C4-2B (cell line): ENCODE measurements around the gene LRCH1.

Source experiments
- H3K27ac ChIP-seq: fragments of 450-650 bp; 2 replicates; pipeline ENCODE4 v1.5.1; 2017
- ZFX ChIP-seq: fragments of 450-650 bp; IDR thresholded peaks from 2 replicates; pipeline ENCODE4 v1.6.1; 2017
- TF ChIP-seq, protein P1 (sequence below): fragments of 450-650 bp; conservative IDR thresholded peaks from 2 replicates; pipeline ENCODE4 v1.5.1; 2017; ENCODE audit warnings: mild to moderate bottlenecking

LRCH1 gene

DNA sequence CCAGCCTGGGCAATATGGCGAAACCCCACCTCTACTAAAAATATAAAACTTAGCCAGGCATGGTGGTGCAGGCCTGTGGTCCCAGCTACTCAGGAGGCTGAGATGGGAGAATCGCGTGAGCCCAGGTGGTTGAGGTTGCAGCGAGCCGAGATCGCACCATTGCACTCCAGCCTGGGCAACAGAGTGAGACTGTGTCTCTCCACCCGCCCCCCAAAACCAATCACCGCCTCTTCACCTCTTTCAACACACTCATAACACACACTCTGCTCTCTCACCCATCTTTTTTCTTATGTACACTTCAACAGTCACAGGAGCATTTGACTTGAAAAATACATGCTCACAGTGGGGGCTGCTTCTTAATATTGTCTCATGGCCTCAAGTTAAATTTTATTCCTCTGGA is 167.2 kb downstream of the LRCH1 start:
- TF ChIP-seq, protein P1, sequence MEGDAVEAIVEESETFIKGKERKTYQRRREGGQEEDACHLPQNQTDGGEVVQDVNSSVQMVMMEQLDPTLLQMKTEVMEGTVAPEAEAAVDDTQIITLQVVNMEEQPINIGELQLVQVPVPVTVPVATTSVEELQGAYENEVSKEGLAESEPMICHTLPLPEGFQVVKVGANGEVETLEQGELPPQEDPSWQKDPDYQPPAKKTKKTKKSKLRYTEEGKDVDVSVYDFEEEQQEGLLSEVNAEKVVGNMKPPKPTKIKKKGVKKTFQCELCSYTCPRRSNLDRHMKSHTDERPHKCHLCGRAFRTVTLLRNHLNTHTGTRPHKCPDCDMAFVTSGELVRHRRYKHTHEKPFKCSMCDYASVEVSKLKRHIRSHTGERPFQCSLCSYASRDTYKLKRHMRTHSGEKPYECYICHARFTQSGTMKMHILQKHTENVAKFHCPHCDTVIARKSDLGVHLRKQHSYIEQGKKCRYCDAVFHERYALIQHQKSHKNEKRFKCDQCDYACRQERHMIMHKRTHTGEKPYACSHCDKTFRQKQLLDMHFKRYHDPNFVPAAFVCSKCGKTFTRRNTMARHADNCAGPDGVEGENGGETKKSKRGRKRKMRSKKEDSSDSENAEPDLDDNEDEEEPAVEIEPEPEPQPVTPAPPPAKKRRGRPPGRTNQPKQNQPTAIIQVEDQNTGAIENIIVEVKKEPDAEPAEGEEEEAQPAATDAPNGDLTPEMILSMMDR, result no peak
- TF ChIP-seq ZFX, result no peak
- H3K27ac ChIP-seq, result no peak overlapping the region

DNA sequence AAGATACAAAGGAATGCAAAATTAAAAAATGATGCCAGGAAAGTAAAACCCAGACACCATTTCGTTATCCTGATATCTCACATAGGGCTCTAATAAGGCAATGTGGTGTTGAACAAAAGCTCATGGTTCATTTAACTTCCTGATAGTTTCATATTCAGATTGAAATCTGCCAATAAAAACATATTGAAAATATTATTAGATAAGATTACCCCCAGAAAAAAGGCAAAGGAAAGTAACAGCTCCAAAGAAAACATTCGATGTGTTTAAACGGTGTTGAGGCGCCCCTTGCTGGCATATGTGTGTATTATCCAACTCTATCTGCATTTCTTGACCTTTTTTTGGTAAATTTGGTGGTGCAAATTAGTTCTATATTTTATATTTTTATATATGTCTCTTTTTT is 168.1 kb downstream of the LRCH1 start:
- H3K27ac ChIP-seq, result no peak overlapping the region
- no peak for TF ChIP-seq ZFX
- TF ChIP-seq, protein P1, result peak; percentile 69

DNA sequence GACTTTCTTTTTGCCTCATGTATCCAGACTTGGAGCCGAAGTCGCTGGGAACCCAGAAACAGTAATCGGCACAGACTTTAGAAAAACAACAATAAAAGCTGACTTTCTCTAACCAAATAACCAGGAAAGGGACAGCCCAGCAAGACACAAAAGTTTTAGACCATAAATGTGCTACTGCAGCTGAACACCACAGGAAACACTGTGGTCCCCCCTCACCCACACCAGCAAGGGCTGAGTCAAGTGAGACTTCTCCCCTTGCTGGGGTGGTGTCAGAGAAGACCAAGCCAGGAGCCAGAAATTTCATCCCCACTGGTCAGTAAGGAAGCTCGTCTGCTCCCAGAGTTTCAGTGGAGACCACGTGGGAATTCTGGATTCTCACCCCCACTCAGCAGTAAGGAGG is 173.4 kb downstream of the LRCH1 start:
- no peak overlapping the region for H3K27ac ChIP-seq
- TF ChIP-seq ZFX, result no peak
- TF ChIP-seq, protein P1, result no peak

DNA sequence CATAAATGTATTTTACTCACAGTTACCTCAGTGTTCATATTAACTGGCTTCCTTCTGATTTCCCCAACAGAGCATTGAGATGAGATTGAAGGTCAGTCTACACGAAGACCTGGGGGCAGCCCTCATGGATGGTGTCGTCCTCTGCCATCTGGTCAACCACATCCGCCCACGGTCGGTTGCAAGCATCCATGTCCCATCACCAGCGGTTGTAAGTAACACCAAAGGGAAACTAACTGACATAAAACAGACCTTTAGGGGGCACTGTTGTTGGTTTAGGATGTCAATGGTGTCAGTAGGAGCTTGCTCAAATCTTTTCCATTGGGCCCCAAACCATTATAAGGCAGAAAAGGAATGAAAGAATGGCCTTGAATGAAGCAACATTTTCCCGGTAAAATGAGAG is 175.8 kb downstream of the LRCH1 start:
- H3K27ac ChIP-seq, result no peak overlapping the region
- TF ChIP-seq, protein P1, result peak; percentile 26
- TF ChIP-seq ZFX, result no peak

DNA sequence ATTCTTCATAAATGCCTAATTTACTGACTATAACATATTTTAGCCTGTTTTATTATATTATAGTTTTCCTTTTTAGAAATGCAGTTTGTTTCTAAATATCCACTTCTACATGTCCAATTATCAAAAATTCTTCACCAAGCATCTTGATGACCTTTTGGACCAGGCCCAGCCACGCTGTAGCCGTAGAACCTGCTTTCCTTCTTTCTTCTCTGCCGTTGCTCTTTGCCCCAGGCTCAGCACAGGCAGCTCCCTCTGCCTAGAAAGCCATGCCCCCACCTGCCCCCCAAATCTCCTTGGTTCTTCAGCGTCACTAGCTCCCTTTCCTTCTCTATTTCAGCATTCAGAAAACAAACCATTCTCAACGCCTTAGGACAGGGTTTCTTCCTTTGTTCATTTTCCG is 178.6 kb downstream of the LRCH1 start:
- TF ChIP-seq, protein P1, result no peak
- TF ChIP-seq ZFX, result no peak
- no peak overlapping the region for H3K27ac ChIP-seq

DNA sequence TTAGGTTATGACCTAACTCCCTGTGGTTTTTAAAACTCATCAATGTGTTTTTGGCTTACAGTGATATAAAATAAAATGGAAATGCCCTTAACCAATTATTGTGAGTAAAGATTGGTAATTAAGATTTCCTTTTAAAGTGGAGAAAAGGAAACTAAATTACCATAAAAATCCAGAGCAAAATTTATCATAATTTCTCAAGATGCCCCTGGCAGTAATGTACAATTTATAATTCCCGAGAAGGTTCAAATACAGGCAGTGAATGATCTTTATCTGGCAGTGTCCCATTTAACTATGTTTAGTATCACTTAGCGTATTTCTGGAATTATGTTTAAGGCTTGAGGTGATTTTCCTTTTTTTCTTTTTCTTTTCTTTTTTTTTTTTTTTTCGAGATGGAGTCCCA is 182.5 kb downstream of the LRCH1 start:
- TF ChIP-seq ZFX, result no peak
- TF ChIP-seq, protein P1, result no peak
- H3K27ac ChIP-seq, result no peak overlapping the region

DNA sequence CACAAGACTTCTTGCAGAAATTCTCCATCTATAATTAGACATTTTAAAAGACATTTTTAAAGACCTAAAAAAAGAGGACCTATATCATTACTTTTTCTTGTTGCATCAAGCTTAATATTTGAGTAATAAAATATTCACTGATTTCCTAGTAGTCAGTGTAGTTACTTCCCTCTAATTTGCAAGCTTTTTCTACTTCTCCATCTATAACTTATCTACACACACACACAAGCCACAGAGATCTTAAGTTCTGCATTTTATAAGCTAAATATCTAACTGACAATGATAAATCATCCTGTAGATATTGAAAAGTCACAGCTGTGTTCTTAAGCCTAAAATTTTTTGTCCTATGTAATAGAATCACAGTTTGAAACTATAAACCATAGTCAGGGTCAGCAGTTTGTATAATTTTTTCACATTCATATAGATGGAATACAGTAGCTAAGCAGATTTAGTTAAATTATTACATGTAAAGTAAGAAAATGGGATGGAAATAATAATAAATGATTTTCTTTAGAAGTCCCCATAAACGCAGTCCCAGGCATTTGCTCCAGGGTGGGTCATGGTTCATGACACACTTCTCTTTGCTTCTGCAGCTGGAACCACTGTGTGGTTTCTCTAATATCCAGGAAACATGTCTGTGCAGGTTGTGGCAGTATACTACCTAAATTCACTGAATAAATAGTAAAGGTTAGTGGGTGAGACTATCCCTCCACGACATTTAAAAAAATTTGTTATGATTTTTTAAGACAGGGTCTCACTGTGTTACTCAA is 183.8 kb downstream of the LRCH1 start:
- no peak overlapping the region for H3K27ac ChIP-seq
- TF ChIP-seq, protein P1, result no peak
- no peak for TF ChIP-seq ZFX
